Neuronal stem cell (in vitro differentiated cells): ENCODE results near the gene MAFB.

Source experiments
- DNase-seq: peaks from one replicate; pipeline ENCODE4 v3.0.0-alpha.2; 2013; ENCODE audit warnings: low spot score
- H2AFZ ChIP-seq: one replicate; pipeline ENCODE4 v1.6.1; 2013; ENCODE audit warnings: mild to moderate bottlenecking, low read length, inconsistent platforms
- H2AK5ac ChIP-seq: 2 replicates; pipeline ENCODE4 v1.6.1; 2013; ENCODE audit warnings: low read depth, mild to moderate bottlenecking, inconsistent platforms, low read length, moderate library complexity, mixed read lengths
- H2BK120ac ChIP-seq: 2 replicates; pipeline ENCODE4 v1.6.1; 2013; ENCODE audit warnings: low read depth, mild to moderate bottlenecking, inconsistent platforms, low read length, moderate library complexity, mixed read lengths
- H2BK12ac ChIP-seq: one replicate; pipeline ENCODE4 v1.6.1; 2013; ENCODE audit warnings: low read length, inconsistent platforms
- H2BK15ac ChIP-seq: 2 replicates; pipeline ENCODE4 v1.6.1; 2013; ENCODE audit warnings: mild to moderate bottlenecking, low read length, inconsistent platforms, mixed read lengths
- H2BK5ac ChIP-seq: one replicate; pipeline ENCODE4 v1.6.1; 2013; ENCODE audit warnings: inconsistent platforms, mild to moderate bottlenecking, low read length, moderate library complexity
- H3K14ac ChIP-seq: one replicate; pipeline ENCODE4 v1.6.1; 2013; ENCODE audit warnings: low read length, inconsistent platforms
- H3K18ac ChIP-seq: 2 replicates; pipeline ENCODE4 v1.6.1; 2013; ENCODE audit warnings: low read length, inconsistent platforms
- H3K23ac ChIP-seq: 2 replicates; pipeline ENCODE4 v1.6.1; 2013; ENCODE audit warnings: low read depth, mild to moderate bottlenecking, mixed read lengths, low read length, inconsistent platforms; ENCODE audit not compliant: poor library complexity
- H3K27ac ChIP-seq: replicated peaks from 3 replicates; pipeline ENCODE4 v1.5.1; 2013; ENCODE audit warnings: low read length, inconsistent platforms
- H3K27me3 ChIP-seq, 3 experiments: 2 replicates each; pipeline ENCODE4 v1.6.1; 2013; ENCODE audit warnings: low read length in 3 of 3, mild to moderate bottlenecking in 2 of 3, inconsistent platforms in 1 of 3, low read depth in 1 of 3, mixed read lengths in 1 of 3, moderate library complexity in 1 of 3; ENCODE audit not compliant: control insufficient read depth in 3 of 3, insufficient read depth in 3 of 3
- H3K36me3 ChIP-seq, 2 donors: replicated peaks in 1 of 2; 2 replicates each; pipeline ENCODE4 v1.6.1; 2013; ENCODE audit warnings: low read length in 2 of 2; ENCODE audit not compliant: control insufficient read depth in 2 of 2, insufficient read depth in 2 of 2
- H3K4ac ChIP-seq: 2 replicates; pipeline ENCODE4 v1.6.1; 2013; ENCODE audit warnings: inconsistent platforms, mild to moderate bottlenecking, low read length, moderate library complexity
- H3K4me1 ChIP-seq, 2 donors: 1 replicate in 1 of 2; 2 replicates in 1 of 2; pipeline ENCODE4 v1.6.1; 2013; ENCODE audit warnings: low read length in 2 of 2, low read depth in 1 of 2; ENCODE audit not compliant: control insufficient read depth in 2 of 2, insufficient read depth in 1 of 2
- H3K4me2 ChIP-seq: one replicate; pipeline ENCODE4 v1.6.1; 2013; ENCODE audit warnings: mild to moderate bottlenecking, low read length, inconsistent platforms; ENCODE audit not compliant: insufficient read depth, poor library complexity, severe bottlenecking
- H3K4me3 ChIP-seq, 2 donors: 2 replicates each; pipeline ENCODE4 v1.5.1; 2013; ENCODE audit warnings: low read length in 2 of 2, mild to moderate bottlenecking in 2 of 2, inconsistent platforms in 1 of 2, moderate library complexity in 1 of 2
- H3K79me1 ChIP-seq: one replicate; pipeline ENCODE4 v1.6.1; 2013; ENCODE audit warnings: low read depth, mild to moderate bottlenecking, inconsistent platforms, low read length, moderate library complexity
- H3K9ac ChIP-seq: one replicate; pipeline ENCODE4 v1.6.1; 2013; ENCODE audit warnings: mild to moderate bottlenecking, low read depth, low read length, inconsistent platforms; ENCODE audit not compliant: poor library complexity
- H3K9me3 ChIP-seq, 2 donors: replicated peaks in 1 of 2; 2 replicates each; pipeline versions ENCODE3 to v1.6.1; 2013; ENCODE audit warnings: low read length in 2 of 2, mild to moderate bottlenecking in 2 of 2, inconsistent platforms in 1 of 2, low read depth in 1 of 2, mixed read lengths in 1 of 2, moderate library complexity in 1 of 2; ENCODE audit not compliant: control insufficient read depth in 2 of 2, insufficient read depth in 1 of 2
- H4K8ac ChIP-seq: one replicate; pipeline ENCODE4 v1.6.1; 2013; ENCODE audit warnings: low read depth, mild to moderate bottlenecking, inconsistent platforms, low read length, moderate library complexity
- H4K91ac ChIP-seq: one replicate; pipeline ENCODE4 v1.6.1; 2013; ENCODE audit warnings: low read length, low read depth, mild to moderate bottlenecking, inconsistent platforms; ENCODE audit not compliant: poor library complexity
- WGBS, 2 donors: extraction: QIAGEN DNeasy Blood & Tissue Kit; methylation state at CpG; one replicate each; pipeline ENCODE4 v1.1.7; 2013; ENCODE audit warnings: missing lambda C conversion rate in 2 of 2, mixed read lengths in 1 of 2; ENCODE audit not compliant: insufficient read length in 2 of 2, insufficient replicate concordance in 1 of 2; ENCODE audit errors: extremely low coverage in 2 of 2; 5-methylcytosine and 5-hydroxymethylcytosine counted together

MAFB gene

DNA sequence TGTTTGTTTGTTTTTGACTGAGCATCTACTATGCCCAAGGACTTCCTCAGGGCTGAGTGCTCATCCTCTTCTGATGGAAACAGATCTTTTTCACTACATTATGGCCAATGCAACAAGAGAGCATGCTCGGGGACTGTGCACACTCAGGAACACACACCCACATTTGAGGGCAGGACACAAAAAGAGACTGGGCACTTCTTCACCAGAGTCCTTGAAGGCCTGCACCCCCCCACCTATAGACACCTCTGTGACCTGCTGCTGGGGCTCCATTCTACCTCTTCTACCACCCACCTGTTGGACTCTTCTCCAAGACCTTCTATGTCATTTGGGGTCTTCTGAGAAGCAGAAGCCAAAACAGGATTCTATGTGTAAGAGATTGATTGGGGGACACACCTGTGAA lies 9.2 kb upstream of the MAFB start:
- whole genome bisulfite sequencing, 2 donors: no CpG with 5 or more reads among the region's 1 CpG
- Histone ChIP-seq H3K36me3 (no peaks in the 10 kb centered on the region), H3K9me3 (no peaks in the 10 kb centered on the region), H2BK120ac (no peak overlapping the region), H3K79me1 (no peaks in the 10 kb centered on the region), H3K18ac (no peak overlapping the region), H3K27ac (no peak overlapping the region), H2AK5ac (no peak overlapping the region), H4K91ac (no peak overlapping the region), H3K4me3 (no peak overlapping the region), H3K4ac (no peak overlapping the region), H2BK5ac (no peak overlapping the region), H2BK12ac (no peak overlapping the region), H4K8ac (no peak overlapping the region), H3K14ac (no peak overlapping the region), H3K23ac (no peak overlapping the region), H2AFZ (no peak overlapping the region), H3K27me3 (peaks cover 0 to 26% (median 17%) of the 10 kb centered on the region in 3 experiments), H3K4me1 (no peaks in the 10 kb centered on the region), H3K4me2 (no peak overlapping the region), H2BK15ac (no peak overlapping the region), H3K9ac (no peak overlapping the region)
- no peak for DNase-seq

GRCh38 chr20:40697541-40697940 lies 8.5 kb upstream of the MAFB start:
- Histone ChIP-seq H3K9ac (no peak overlapping the region), H3K79me1 (no peaks in the 10 kb centered on the region), H3K27me3 (peaks cover 2 to 34% (median 24%) of the 10 kb centered on the region in 3 experiments), H4K91ac (no peak overlapping the region), H3K4me1 (peaks cover 0 to 2% of the 10 kb centered on the region in 2 donors), H3K14ac (no peak overlapping the region), H3K9me3 (no peaks in the 10 kb centered on the region), H2BK5ac (no peak overlapping the region), H3K4me2 (no peak overlapping the region), H2BK15ac (no peak overlapping the region), H3K4ac (no peak overlapping the region), H3K4me3 (no peak overlapping the region), H2BK120ac (no peak overlapping the region), H2AFZ (no peak overlapping the region), H3K18ac (peak overlapping the region; percentile 51), H2BK12ac (no peak overlapping the region), H2AK5ac (no peak overlapping the region), H4K8ac (no peak overlapping the region), H3K27ac (no peak overlapping the region), H3K36me3 (no peaks in the 10 kb centered on the region), H3K23ac (no peak overlapping the region)
- no CpG with 5 or more reads among the region's 5 CpGs for WGBS, 2 donors
- no peak for DNase-seq

DNA sequence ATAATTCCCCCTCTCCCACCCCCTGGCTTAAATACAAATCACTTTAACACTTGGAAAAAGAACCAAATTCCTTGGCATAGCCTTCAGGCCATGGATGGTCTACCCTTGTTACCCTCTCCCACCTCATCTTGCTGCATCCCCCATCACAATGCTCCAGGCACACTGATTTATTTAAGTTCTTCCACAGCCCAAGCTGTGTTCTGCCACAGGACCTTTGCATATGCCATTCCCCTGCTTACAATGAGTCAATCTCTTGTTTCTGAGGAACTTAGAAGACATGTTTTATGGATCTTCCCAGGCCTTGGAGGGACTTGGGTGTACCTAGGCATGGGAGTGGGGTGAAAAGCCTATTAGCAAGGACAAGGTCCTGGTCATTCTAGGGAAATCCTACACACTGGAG lies 6.2 kb upstream of the MAFB start:
- Histone ChIP-seq H3K9ac (no peak overlapping the region), H3K9me3 (peaks cover 0 to 2% of the 10 kb centered on the region in 2 donors), H4K91ac (no peak overlapping the region), H3K4me1 (peaks cover 0 to 13% of the 10 kb centered on the region in 2 donors), H3K36me3 (no peaks in the 10 kb centered on the region), H3K79me1 (no peaks in the 10 kb centered on the region), H3K27me3 (peaks cover 24 to 57% (median 47%) of the 10 kb centered on the region in 3 experiments), H2BK15ac (no peak overlapping the region), H3K4me2 (no peak overlapping the region), H2BK120ac (no peak overlapping the region), H2BK5ac (no peak overlapping the region), H2AK5ac (no peak overlapping the region), H3K27ac (no peak overlapping the region), H3K23ac (no peak overlapping the region), H3K14ac (no peak overlapping the region), H4K8ac (no peak overlapping the region), H3K4ac (no peak overlapping the region), H2AFZ (no peak overlapping the region), H2BK12ac (no peak overlapping the region), H3K4me3 (no peak overlapping the region), H3K18ac (no peak overlapping the region)
- no peak for DNase-seq

DNA sequence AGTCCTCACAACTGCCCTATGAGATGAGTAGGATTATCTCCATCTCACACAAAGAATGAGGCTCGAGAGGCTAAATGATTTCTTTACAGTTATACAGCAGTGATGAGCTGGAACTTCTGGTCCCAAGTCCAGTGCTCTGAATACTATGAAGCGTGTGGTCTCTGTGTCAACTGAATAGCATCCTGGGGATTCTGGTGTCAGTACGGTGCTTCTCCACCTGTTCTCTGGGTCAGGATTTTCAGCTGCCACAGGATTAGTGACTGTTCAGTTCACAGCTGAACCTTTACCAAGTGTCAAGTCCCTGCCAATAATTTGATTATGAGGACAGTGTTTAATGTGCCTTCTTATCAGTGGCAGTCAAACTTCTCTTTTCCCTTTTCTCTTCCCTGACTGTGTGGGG lies 5.2 kb upstream of the MAFB start:
- Histone ChIP-seq H3K27ac (no peak overlapping the region), H2AK5ac (no peak overlapping the region), H4K8ac (no peak overlapping the region), H3K4ac (no peak overlapping the region), H3K14ac (no peak overlapping the region), H3K27me3 (peaks cover 25 to 66% (median 49%) of the 10 kb centered on the region in 3 experiments), H3K9ac (no peak overlapping the region), H2BK120ac (no peak overlapping the region), H3K4me3 (no peak overlapping the region), H3K4me2 (no peak overlapping the region), H3K4me1 (peaks cover 6 to 13% of the 10 kb centered on the region in 2 donors), H2AFZ (no peak overlapping the region), H3K18ac (no peak overlapping the region), H3K36me3 (no peaks in the 10 kb centered on the region), H4K91ac (no peak overlapping the region), H2BK15ac (no peak overlapping the region), H3K9me3 (peaks cover 0 to 2% of the 10 kb centered on the region in 2 donors), H2BK12ac (no peak overlapping the region), H3K79me1 (no peaks in the 10 kb centered on the region), H2BK5ac (no peak overlapping the region), H3K23ac (no peak overlapping the region)
- no peak for DNase-seq
- WGBS, 2 donors: no CpG with 5 or more reads among the region's 3 CpGs
